PC-9 (cell line): ENCODE results near the gene DCUN1D1. TPM values are rescaled to one million over a fixed set of nuclear protein-coding genes. Genes with fewer than 3 reads are reported as not detected.
A peak's percentile ranks its signal among the peaks of the same experiment; 100 is the strongest.

Experiments used
- BruUV-seq: library from RNA; stranded (reverse); fragments of 400-500 nt; replicated peaks from 2 replicates; lab custom pipeline; 2021; lab: Mats Ljungman, UMichigan
- CTCF ChIA-PET: fragments of 300-600 bp; sonication (Branson Sonifier 250); formaldehyde crosslinking; loops from one replicate; lab custom pipeline; 2022; ENCODE audit warnings: antibody characterized with exemption; lab: Charles Lee
- POLR2A ChIA-PET: fragments of 300-600 bp; sonication (Branson Sonifier 250); formaldehyde crosslinking; loops from one replicate; lab custom pipeline; 2022; ENCODE audit warnings: antibody characterized with exemption; ENCODE audit not compliant: unreplicated experiment; lab: Charles Lee
- DNase-seq, 2 experiments: peaks; one replicate each; pipeline versions ENCODE4 v3.0.0 to v3.0.0-alpha.2; 2015 to 2022; ENCODE audit warnings: mixed read lengths in 1 of 2
- H2AFZ ChIP-seq: fragments of 200-600 bp; sonication (generic); 2 replicates; pipeline ENCODE4 v1.8.1; 2017; ENCODE audit warnings: antibody characterized with exemption
- H3F3A ChIP-seq: fragments of 200-600 bp; sonication (generic); 2 replicates; pipeline ENCODE4 v1.8.1; 2017; ENCODE audit warnings: antibody characterized with exemption, mild to moderate bottlenecking, low read depth; ENCODE audit not compliant: insufficient read depth
- H3K27ac ChIP-seq: fragments of 200-600 bp; sonication (generic); 2 replicates; pipeline ENCODE4 v1.6.1; 2016; ENCODE audit warnings: mixed run types
- H3K27me3 ChIP-seq: fragments of 200-600 bp; sonication (generic); 2 replicates; pipeline ENCODE4 v1.6.1; 2016; ENCODE audit warnings: low read depth, mixed run types; ENCODE audit not compliant: insufficient read depth
- H3K36me3 ChIP-seq: fragments of 200-600 bp; sonication (generic); 2 replicates; pipeline ENCODE4 v1.6.1; 2016; ENCODE audit warnings: low read depth, mixed run types
- H3K4me1 ChIP-seq: fragments of 200-600 bp; sonication (generic); replicated peaks from 2 replicates; pipeline ENCODE4 v1.6.1; 2016; ENCODE audit warnings: mixed run types; ENCODE audit not compliant: insufficient read depth
- H3K4me2 ChIP-seq: fragments of 200-600 bp; sonication (generic); 2 replicates; pipeline ENCODE4 v1.6.1; 2017; ENCODE audit warnings: mixed run types
- H3K4me3 ChIP-seq: fragments of 200-600 bp; sonication (generic); 2 replicates; pipeline ENCODE4 v1.6.1; 2016; ENCODE audit warnings: mixed run types
- H3K79me2 ChIP-seq: fragments of 200-600 bp; sonication (generic); 2 replicates; pipeline ENCODE4 v1.6.1; 2017; ENCODE audit warnings: low read depth, mixed run types
- H3K9me2 ChIP-seq: fragments of 200-600 bp; sonication (generic); 2 replicates; pipeline ENCODE4 v1.8.1; 2017; ENCODE audit warnings: mild to moderate bottlenecking; ENCODE audit not compliant: insufficient read depth
- H3K9me3 ChIP-seq: fragments of 200-600 bp; sonication (generic); 2 replicates; pipeline ENCODE4 v1.8.1; 2016; ENCODE audit warnings: low read depth; ENCODE audit not compliant: insufficient read depth
- H4K20me1 ChIP-seq: fragments of 200-600 bp; sonication (generic); 2 replicates; pipeline ENCODE4 v1.8.1; 2017; ENCODE audit not compliant: insufficient read depth
- CTCF ChIP-seq: fragments of 200-600 bp; sonication (generic); conservative IDR thresholded peaks from 2 replicates; pipeline ENCODE4 v1.6.1; 2017; ENCODE audit warnings: mixed run types, antibody characterized with exemption, mild to moderate bottlenecking, moderate library complexity
- EZH2 ChIP-seq: fragments of 200-600 bp; sonication (generic); IDR thresholded peaks from 2 replicates; pipeline ENCODE4 v1.8.0; 2017; ENCODE audit warnings: antibody characterized with exemption, low read depth
- intact Hi-C: fragments of 100-400 bp; cut with micrococcal nuclease; formaldehyde crosslinking; loops from one replicate; pipeline ENCODE4 v1.10.0; 2022; ENCODE audit not compliant: unreplicated experiment
- total RNA-seq: library from RNA; stranded (reverse); gene quantifications from 2 replicates; pipeline ENCODE4 v1.2.3, GENCODE V29; 2021

Gene DCUN1D1
- total RNA-seq, 1 experiment from 2014 or later: 93.5 TPM

GRCh38 chr3:182978387-182978786, 2.0 kb downstream of the DCUN1D1 start:
- TF ChIP-seq CTCF (no peak), EZH2 (no peak)
- ChIA-PET POLR2A (interaction anchor here (0.6 kb wide), 1 partner anchor 9 kb away, joined by 3 read pairs; no protein-coding TSS in a partner anchor), CTCF (no interaction called here)
- peaks cover 20% of the 10 kb centered on the region for H3K4me1 ChIP-seq
- peak overlapping the region; percentile 92 for H3K4me2 ChIP-seq
- H3K27me3 ChIP-seq: no peaks in the 10 kb centered on the region
- H4K20me1 ChIP-seq: peaks cover 29% of the 10 kb centered on the region
- no peaks in the 10 kb centered on the region for H3K36me3 ChIP-seq
- H3K27ac ChIP-seq: no peak overlapping the region
- peaks cover 65% of the 10 kb centered on the region for H3K79me2 ChIP-seq
- H3K9me2 ChIP-seq: no peaks in the 10 kb centered on the region
- no peaks in the 10 kb centered on the region for H3K9me3 ChIP-seq
- no peak for DNase-seq
- peak overlapping the region; percentile 68 for H3K4me3 ChIP-seq
- no TSS peak for BruUV-seq
- H3F3A ChIP-seq: peaks cover 13% of the 10 kb centered on the region
- H2AFZ ChIP-seq: no peak overlapping the region
- intact Hi-C loops: no loop called here

- BruUV-seq: no TSS peak
- peaks cover 19% of the 10 kb centered on the region; the same call in 1 of the 2 replicates for H3F3A ChIP-seq
- intact Hi-C loops: no loop called here
- no peaks in the 10 kb centered on the region for H3K9me3 ChIP-seq
- POLR2A ChIA-PET: no interaction called here
- no peak for DNase-seq
- peaks cover 22% of the 10 kb centered on the region; the same call in 1 of the 2 replicates for H4K20me1 ChIP-seq
- CTCF ChIA-PET: no interaction called here
- peaks cover 99% of the 10 kb centered on the region for H3K79me2 ChIP-seq
- TF ChIP-seq EZH2 (no peak), CTCF (no peak)
- H2AFZ ChIP-seq: no peak overlapping the region
- H3K4me1 ChIP-seq: peaks cover 34% of the 10 kb centered on the region
- no peak overlapping the region for H3K27ac ChIP-seq
- H3K4me3 ChIP-seq: no peak overlapping the region
- H3K27me3 ChIP-seq: no peaks in the 10 kb centered on the region
- H3K36me3 ChIP-seq: no peaks in the 10 kb centered on the region
- H3K4me2 ChIP-seq: no peak overlapping the region
- H3K9me2 ChIP-seq: no peaks in the 10 kb centered on the region
These were observed 7.3 kb downstream of the DCUN1D1 start for GRCh38 chr3:182973047-182973446.

GRCh38 chr3:182972387-182972786, 8.0 kb downstream of the DCUN1D1 start:
- Histone ChIP-seq H3K27me3 (no peaks in the 10 kb centered on the region), H3K27ac (no peak overlapping the region), H3K79me2 (peaks cover 99% of the 10 kb centered on the region), H3K36me3 (no peaks in the 10 kb centered on the region), H3K9me2 (no peaks in the 10 kb centered on the region), H3F3A (peaks cover 19% of the 10 kb centered on the region; the same call in 1 of the 2 replicates), H3K4me2 (no peak overlapping the region), H2AFZ (no peak overlapping the region), H3K4me3 (no peak overlapping the region), H3K4me1 (peaks cover 32% of the 10 kb centered on the region), H3K9me3 (no peaks in the 10 kb centered on the region), H4K20me1 (peaks cover 21% of the 10 kb centered on the region; the same call in 1 of the 2 replicates)
- ChIA-PET POLR2A (no interaction called here), CTCF (no interaction called here)
- DNase-seq: no peak
- intact Hi-C loops: no loop called here
- no TSS peak for BruUV-seq
- TF ChIP-seq CTCF (no peak), EZH2 (no peak)
